ENCODE data around the gene B2M. TPM values are rescaled to one million over a fixed set of nuclear protein-coding genes. Genes with fewer than 3 reads are reported as not detected.

B2M gene
- total RNA-seq, 1 experiment from 2014 or later = 81.0 TPM

DNA sequence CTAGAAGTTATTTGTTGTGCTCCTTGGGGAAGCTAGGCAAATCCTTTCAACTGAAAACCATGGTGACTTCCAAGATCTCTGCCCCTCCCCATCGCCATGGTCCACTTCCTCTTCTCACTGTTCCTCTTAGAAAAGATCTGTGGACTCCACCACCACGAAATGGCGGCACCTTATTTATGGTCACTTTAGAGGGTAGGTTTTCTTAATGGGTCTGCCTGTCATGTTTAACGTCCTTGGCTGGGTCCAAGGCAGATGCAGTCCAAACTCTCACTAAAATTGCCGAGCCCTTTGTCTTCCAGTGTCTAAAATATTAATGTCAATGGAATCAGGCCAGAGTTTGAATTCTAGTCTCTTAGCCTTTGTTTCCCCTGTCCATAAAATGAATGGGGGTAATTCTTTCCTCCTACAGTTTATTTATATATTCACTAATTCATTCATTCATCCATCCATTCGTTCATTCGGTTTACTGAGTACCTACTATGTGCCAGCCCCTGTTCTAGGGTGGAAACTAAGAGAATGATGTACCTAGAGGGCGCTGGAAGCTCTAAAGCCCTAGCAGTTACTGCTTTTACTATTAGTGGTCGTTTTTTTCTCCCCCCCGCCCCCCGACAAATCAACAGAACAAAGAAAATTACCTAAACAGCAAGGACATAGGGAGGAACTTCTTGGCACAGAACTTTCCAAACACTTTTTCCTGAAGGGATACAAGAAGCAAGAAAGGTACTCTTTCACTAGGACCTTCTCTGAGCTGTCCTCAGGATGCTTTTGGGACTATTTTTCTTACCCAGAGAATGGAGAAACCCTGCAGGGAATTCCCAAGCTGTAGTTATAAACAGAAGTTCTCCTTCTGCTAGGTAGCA, 851 bp upstream of the B2M start:
- Histone ChIP-seq H3K23ac (ENCODE audit: insufficient read length, low read depth, low read length) (no peak overlapping the region), H2AFZ (ENCODE audit: low read length) (no peak overlapping the region), H3K4ac (ENCODE audit: low read depth, low read length) (no peak overlapping the region), H3K23me2 (ENCODE audit: insufficient read length, low read depth, low read length, poor library complexity, severe bottlenecking) (peaks cover 13% of the 10 kb centered on the region), H4K8ac (replicated peaks; ENCODE audit: insufficient read length, low read depth, low read length) (no peak overlapping the region), H2BK12ac (ENCODE audit: insufficient read length, low read depth, low read length) (no peak overlapping the region), H3K18ac (ENCODE audit: insufficient read length, low read depth, low read length) (no peak overlapping the region), H4K20me1 (ENCODE audit: control insufficient read depth, insufficient read depth, insufficient read length) (no peaks in the 10 kb centered on the region), H3K79me1 (ENCODE audit: insufficient read depth, low read depth, low read length, poor library complexity, severe bottlenecking) (no peaks in the 10 kb centered on the region), H4K91ac (ENCODE audit: insufficient read length, low read depth, low read length) (no peak overlapping the region), H3K4me1 (ENCODE audit: insufficient read depth, low read length) (no peaks in the 10 kb centered on the region), H3K56ac (ENCODE audit: insufficient read length, low read depth, low read length) (no peak overlapping the region), H3T11ph (ENCODE audit: low read length) (no peak overlapping the region), H3K9me3 (ENCODE audit: control insufficient read depth, low read depth, low read length) (no peaks in the 10 kb centered on the region), H2BK5ac (ENCODE audit: insufficient read length, low read length) (no peak overlapping the region), H3K9ac (ENCODE audit: extremely low read depth, insufficient read length, low read length) (peak overlapping the region; percentile 37), H4K5ac (ENCODE audit: insufficient read length, low read depth, low read length) (no peak overlapping the region), H2BK15ac (ENCODE audit: low read depth, low read length) (no peak overlapping the region), H2BK120ac (ENCODE audit: low read depth, low read length, poor library complexity, severe bottlenecking) (no peak overlapping the region), H3K79me2 (ENCODE audit: insufficient read depth, low read length) (no peaks in the 10 kb centered on the region; the same call in 1 of the 2 replicates), H2BK20ac (ENCODE audit: low read depth, low read length, poor library complexity, severe bottlenecking) (no peak overlapping the region), H3K14ac (ENCODE audit: insufficient read depth, low read length) (no peak overlapping the region), H3K27me3 (ENCODE audit: insufficient read depth, low read length) (no peaks in the 10 kb centered on the region; the same call in 1 of the 2 replicates), H3K4me2 (ENCODE audit: insufficient read depth, insufficient read length, low read length) (peak overlapping the region; percentile 55), H3K27ac (ENCODE audit: insufficient read length, low read depth, low read length) (no peak overlapping the region), H2AK5ac (ENCODE audit: insufficient read length, low read length) (no peak overlapping the region)
- Mint-ChIP-seq H3K4me1 (peaks cover 6 to 7% of the 10 kb centered on the region in 2 experiments), H3K27me3 (ENCODE audit: low read depth) (peaks cover 15% of the 10 kb centered on the region), H3K9me3 (no peaks in the 10 kb centered on the region), H3K36me3 (ENCODE audit: insufficient read depth in 1 of 3, low read depth in 3 of 3) (no peaks in the 10 kb centered on the region; a peak in 2 of 7 replicates), H3K4me3 (peak overlapping the region; percentile 82 to 95), H3K27ac (peak overlapping the region in 1 of 3 experiments; percentile 96; a peak in 4 of 7 replicates)
- TF ChIP-seq, protein P1, sequence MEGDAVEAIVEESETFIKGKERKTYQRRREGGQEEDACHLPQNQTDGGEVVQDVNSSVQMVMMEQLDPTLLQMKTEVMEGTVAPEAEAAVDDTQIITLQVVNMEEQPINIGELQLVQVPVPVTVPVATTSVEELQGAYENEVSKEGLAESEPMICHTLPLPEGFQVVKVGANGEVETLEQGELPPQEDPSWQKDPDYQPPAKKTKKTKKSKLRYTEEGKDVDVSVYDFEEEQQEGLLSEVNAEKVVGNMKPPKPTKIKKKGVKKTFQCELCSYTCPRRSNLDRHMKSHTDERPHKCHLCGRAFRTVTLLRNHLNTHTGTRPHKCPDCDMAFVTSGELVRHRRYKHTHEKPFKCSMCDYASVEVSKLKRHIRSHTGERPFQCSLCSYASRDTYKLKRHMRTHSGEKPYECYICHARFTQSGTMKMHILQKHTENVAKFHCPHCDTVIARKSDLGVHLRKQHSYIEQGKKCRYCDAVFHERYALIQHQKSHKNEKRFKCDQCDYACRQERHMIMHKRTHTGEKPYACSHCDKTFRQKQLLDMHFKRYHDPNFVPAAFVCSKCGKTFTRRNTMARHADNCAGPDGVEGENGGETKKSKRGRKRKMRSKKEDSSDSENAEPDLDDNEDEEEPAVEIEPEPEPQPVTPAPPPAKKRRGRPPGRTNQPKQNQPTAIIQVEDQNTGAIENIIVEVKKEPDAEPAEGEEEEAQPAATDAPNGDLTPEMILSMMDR (conservative IDR thresholded peaks at IDR 0.05) = peak; percentile 48; the same call in 2 of the 3 replicates
- no CpG with 5 or more reads among the region's 11 CpGs for WGBS (ENCODE audit: extremely low coverage, insufficient read length, low lambda C conversion rate)
- DNase-seq = no peak
